Ramos (cell line): ENCODE data around the gene SLC1A6.
"Not testable (repeated sequence)": the region's sequence is repeated elsewhere in the genome, so short reads cannot be mapped to it uniquely, and the experiment has no call there.

Source experiments
- in situ Hi-C: fragments of 300-500 bp; cut with MboI; formaldehyde crosslinking; loops from one replicate; pipeline ENCODE4 v1.14.3; 2022; ENCODE audit warnings: low sequenced_read_pairs; ENCODE audit not compliant: unreplicated experiment

SLC1A6 gene

GRCh38 chr19:14961956-14962685, 17.5 kb downstream of the SLC1A6 start:
- in situ Hi-C loops, result no loop called here

GRCh38 chr19:14959263-14959662, 20.4 kb downstream of the SLC1A6 start:
- in situ Hi-C loops, result no loop called here

GRCh38 chr19:14957464-14957863, 22.2 kb downstream of the SLC1A6 start:
- in situ Hi-C loops, result no loop called here

GRCh38 chr19:14954071-14954655, 25.5 kb downstream of the SLC1A6 start:
- in situ Hi-C loops, result no loop called here

GRCh38 chr19:14952767-14953166, 26.9 kb downstream of the SLC1A6 start:
- in situ Hi-C loops, result no loop called here

- in situ Hi-C loops, result no loop called here
Observed at GRCh38 chr19:14950421-14950820, 29.2 kb downstream of the SLC1A6 start.

GRCh38 chr19:14949876-14950275, 29.8 kb downstream of the SLC1A6 start:
- in situ Hi-C loops, result no loop called here

- in situ Hi-C loops, result not testable (repeated sequence)
Observed at GRCh38 chr19:14949413-14949812, 30.3 kb downstream of the SLC1A6 start.

- in situ Hi-C loops, result no loop called here
Observed at GRCh38 chr19:14944456-14944855, 35.2 kb downstream of the SLC1A6 start.

- in situ Hi-C loops, result no loop called here
Observed at GRCh38 chr19:14943601-14944000, 36.1 kb downstream of the SLC1A6 start.

- in situ Hi-C loops, result no loop called here
Observed at GRCh38 chr19:14941189-14941588, 38.5 kb downstream of the SLC1A6 start, which contains the start of gene OR7C2. Gene OR7C2, plus strand, starts transcription at chr19:14941489. Its CDS starts 0 bp downstream, at chr19:14941489.

GRCh38 chr19:14940266-14940665, 39.4 kb downstream of the SLC1A6 start:
- in situ Hi-C loops, result no loop called here

- in situ Hi-C loops, result no loop called here
Observed at GRCh38 chr19:14933506-14933905, 46.2 kb downstream of the SLC1A6 start.

- in situ Hi-C loops, result no loop called here
Observed at GRCh38 chr19:14916848-14917247, 62.8 kb downstream of the SLC1A6 start.

- in situ Hi-C loops, result no loop called here
Observed at GRCh38 chr19:14915116-14915515, 64.5 kb downstream of the SLC1A6 start.

- in situ Hi-C loops, result no loop called here
Observed at GRCh38 chr19:14906711-14907110, 73.0 kb downstream of the SLC1A6 start.

GRCh38 chr19:14901675-14902260, 77.9 kb downstream of the SLC1A6 start:
- in situ Hi-C loops, result no loop called here
